ENCODE measurements around the gene STAT6.
"Not testable (repeated sequence)": the region's sequence is repeated elsewhere in the genome, so short reads cannot be mapped to it uniquely, and the experiment has no call there.

STAT6 gene

DNA sequence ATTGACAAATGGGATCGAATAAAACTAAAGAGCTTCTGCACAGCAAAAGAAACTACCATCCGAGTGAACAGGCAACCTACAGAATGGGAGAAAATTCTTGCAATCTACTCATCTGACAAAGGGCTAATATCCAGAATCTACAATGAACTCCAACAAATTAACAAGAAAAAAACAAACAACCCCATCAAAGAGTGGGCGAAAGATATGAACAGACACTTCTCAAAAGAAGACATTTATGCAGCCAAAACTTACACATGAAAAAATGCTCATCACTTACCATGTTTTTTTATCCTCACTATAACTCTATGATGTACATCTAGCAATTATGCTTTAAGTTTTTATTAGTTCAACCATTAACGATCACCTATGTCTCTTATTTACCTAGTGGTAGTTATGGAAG is 57.3 kb downstream of the STAT6 start:
- not testable (repeated sequence) for DNase-seq (ENCODE audit: low read depth in 3 of 3)

DNA sequence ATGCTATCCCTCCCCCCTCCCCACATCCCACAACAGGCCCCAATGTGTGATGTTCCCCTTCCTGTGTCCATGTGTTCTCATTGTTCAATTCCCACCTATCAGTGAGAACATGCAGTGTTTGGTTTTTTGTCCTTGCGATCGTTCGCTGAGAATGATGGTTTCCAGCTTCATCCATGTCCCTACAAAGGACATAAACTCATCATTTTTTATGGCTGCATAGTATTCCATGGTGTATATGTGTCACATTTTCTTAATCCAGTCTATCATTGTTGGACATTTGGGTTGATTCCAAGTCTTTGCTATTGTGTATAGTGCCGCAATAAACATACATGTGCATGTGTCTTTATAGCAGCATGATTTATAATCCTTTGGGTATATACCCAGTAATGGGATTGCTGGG is 58.0 kb downstream of the STAT6 start:
- DNase-seq (ENCODE audit: low read depth in 3 of 3), result not testable (repeated sequence)

DNA sequence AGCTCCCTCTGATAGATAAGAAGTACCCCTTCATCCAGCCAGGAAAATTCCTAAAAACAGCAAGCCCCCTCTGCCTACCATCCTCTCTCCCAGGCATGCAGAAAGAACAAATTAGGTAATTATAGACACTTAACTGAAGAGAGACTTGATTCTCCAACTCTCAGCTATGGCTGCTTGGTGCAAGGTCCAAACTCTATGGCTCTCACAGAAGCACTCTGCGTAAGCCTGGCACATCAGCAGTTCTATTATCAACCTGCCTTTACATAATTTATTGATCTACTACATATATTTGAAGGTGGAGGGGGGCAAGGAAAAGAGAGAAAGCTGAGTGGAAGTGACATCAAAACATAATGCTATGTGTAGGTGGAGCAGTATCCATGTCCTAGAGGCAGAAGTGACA is 60.2 kb downstream of the STAT6 start:
- DNase-seq (ENCODE audit: low read depth in 3 of 3), result no peak

DNA sequence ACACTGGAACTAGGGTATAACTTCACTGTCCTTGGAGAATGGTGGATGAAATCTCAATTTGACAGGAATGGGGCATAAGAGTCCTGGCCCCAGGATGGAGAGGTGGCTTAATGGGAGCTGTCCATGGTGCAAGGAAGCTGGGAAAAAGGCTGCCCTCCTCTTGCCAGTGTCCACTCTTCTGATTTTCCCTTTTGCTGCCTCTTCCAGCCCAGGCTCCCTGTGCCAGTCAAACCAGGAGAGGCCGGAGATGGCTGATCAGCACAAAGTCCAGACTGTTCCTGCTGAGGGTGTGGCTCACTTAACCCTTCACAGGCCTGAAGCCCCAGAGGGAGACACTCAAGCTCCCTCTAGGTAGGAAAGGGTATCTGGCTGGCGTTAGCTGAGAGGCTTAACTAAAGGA is 61.3 kb downstream of the STAT6 start, which contains the start of gene MYO1A:
TSS of gene MYO1A (minus strand) at position 240 of the 400 bp plus-strand sequence. CDS start 1,806 bp downstream, outside the sequence.
- DNase-seq (ENCODE audit: low read depth in 3 of 3), result no peak

DNA sequence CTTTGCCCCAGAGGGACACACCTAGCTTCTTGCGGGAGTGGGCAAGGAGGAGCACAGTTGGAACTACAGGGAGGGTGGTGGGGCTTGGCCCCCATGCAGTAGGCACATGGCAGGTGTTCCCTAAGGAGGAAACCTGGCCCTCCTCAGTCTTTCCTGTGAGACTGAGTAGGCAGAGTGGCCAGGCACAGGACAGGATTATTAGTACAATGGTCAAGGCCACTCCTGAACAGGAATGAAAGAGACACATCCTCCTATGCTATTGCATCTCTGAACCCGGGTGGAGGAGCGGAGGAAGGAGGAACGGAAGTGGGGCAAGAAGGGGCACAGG is 62.1 kb downstream of the STAT6 start:
- no peak for DNase-seq (ENCODE audit: low read depth in 3 of 3)

DNA sequence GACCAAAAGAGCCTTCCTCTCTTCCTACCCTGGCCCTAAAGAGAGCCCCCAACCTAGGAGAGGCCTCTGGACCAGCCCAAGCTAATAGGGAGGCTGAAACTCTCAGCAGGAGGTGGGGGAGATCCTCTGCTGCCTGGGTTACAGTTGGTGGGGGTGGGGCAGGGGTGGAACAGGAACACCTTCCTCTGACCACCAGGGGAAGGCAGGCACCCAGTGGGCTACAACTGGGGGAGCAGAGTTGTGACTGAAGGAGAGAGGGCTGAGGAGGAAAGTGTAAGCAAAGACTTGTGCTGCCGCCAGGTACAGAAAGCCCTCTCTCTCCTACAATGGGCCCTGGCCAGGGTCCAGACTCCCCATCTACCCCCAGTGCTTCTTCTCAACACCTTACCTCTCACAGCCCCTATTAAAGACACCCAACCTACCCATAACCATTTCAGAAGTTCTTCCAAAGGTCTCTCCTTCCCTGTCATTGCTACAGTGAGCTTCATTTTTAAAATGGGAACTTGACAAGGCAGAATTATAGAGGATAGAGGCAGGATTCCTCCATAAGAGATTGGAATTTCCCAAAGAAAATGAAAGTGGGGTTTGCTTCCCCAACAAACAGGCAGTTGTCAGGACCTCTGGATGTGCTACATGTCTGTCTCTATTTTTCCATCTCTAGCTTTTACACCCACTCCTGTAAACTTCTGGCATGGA is 62.6 kb downstream of the STAT6 start:
- DNase-seq (ENCODE audit: low read depth in 3 of 3), result no peak

DNA sequence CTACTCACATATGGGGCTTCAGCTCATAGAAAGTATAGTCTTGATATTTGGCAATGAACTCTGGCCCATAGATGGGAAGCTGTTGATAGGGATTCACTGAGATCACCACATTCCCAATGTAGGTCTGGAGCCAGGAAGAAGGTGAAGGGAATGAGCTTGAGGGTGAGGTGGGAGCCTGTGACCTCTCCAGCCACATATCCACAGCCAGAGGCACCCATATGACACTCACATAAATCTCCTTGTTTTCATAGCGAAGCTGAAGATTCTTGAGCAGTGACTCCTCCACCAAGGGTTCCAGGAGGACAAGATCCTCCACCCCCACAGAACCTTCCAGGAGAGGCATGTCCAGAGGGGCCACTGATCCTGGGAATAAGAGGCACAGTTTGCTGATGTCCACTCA is 63.2 kb downstream of the STAT6 start:
- DNase-seq (ENCODE audit: low read depth in 3 of 3), result no peak

DNA sequence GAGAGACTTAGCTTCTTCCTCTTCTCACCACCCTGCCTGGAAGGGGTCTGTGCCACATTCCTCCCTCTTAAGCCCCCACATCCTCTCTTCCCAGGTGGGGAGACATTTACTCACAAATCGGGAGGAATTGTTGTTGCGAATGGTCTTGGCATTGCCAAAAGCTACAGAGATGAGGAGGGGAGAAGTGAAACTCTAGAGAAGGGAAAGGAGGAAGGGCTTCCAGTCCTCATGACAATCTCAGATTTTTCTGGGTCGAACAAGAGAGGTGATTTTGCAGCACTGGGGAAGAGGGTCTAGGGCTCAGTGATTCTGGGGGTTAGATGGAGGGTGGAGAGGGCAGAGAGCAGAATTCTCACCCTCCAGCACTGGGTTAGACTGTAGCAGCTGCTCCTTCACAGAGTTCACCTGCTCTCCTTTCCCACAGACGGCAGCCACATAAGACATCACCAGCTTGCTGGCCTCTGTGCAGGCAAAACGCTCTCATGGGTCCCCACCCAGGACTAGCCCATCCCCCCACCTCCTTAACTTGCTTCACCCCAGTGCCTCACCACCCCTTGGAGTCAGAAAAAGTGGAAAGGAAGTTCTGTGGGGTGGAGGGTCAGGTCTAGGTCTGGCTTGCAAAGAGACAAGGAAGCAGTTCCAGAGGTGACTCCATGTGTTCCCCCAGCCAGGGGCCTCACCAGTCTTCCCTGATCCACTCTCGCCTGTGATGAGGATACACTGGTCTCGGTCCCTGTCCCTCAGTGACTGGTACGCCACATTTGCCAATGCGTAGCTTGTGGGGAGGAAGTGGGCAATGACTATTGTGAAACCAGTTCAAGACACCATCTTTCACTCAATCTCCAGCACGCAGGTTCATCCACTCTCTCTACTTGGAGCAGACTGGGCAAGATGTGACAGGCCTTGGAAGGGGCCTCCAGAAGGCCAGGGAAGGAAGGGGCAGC is 63.9 kb downstream of the STAT6 start:
- DNase-seq (ENCODE audit: low read depth in 3 of 3), result peak; percentile 40 to 58 (median 43)

DNA sequence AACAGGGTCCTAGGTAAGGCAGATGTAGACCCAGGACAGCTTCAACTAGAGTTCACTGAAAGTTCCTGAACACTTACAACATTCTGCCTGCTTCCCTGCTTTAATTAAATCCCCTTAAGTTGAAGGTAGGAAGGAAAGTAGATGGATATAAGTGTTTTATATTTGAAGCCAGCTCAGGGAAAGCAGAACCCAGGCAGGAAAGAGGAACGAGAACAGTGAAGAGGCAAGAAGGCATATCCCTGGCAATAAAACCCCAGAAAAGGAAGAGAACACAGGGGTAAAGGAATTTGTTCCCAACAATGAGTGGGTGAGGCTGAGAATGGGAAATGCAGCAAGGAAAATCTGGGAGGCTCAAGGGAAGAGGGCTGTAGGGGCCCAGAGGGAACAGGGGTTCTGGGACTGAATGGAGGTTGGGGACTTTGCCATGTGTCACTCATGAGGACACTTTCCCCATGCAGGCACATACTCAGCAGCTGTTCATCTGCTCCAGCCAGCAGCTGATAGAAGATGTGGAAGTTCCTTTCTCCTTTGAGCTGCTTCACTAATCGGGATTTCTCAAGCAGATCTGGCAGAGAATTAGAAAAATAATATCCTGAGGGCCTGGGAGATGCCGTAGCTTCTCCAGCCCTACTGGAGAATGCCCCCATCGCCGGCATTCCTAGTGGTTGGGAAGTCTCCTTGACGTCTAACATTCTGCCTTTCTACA is 64.9 kb downstream of the STAT6 start:
- no peak for DNase-seq (ENCODE audit: low read depth in 3 of 3)

Data from stimulated activated CD4-positive, alpha-beta T cell treated with anti-CD3 and anti-CD28 coated beads, TNF-alpha, amount 100 ng/mL, for 48 hours (primary cell).